ENCODE results near the gene PVR. TPM values are rescaled to one million over a fixed set of nuclear protein-coding genes. Genes with fewer than 3 reads are reported as not detected.

PVR gene
- total RNA-seq, 1 experiment from 2014 or later: 52.1 TPM

DNA sequence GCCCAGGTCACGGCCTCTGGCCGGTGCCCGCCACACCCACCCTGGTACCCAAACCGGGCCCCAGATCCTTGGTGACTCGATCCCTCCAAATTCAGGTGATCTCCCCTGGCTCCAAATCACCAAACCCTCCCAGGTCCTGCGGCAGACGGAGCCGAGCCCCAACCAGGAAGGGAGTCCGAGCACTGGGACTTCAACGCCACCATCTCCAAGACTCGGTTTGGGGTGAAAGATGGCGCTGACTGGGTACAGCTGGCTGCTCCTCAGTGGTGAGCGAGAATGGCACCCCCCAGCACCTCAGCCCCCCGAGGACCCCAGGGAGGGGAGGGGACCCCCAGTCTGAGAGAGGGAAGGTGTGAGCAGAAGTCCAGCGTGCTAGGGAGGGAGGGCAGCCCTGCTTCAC, 57.5 kb downstream of the PVR start:
- BruUV-seq (replicated peaks): no TSS peak
- H2AFZ ChIP-seq: no peak overlapping the region
- no peak for DNase-seq
- H3K27me3 ChIP-seq (ENCODE audit: insufficient read depth, low read depth): no peaks in the 10 kb centered on the region
- no peaks in the 10 kb centered on the region for H3K4me1 ChIP-seq (replicated peaks; ENCODE audit: insufficient read depth)
- H4K20me1 ChIP-seq (ENCODE audit: insufficient read depth): no peaks in the 10 kb centered on the region
- H3K36me3 ChIP-seq (ENCODE audit: low read depth): no peaks in the 10 kb centered on the region
- TF ChIP-seq EZH2 (IDR thresholded peaks at IDR 0.05; ENCODE audit: low read depth): no peak
- TF ChIP-seq, protein P1, sequence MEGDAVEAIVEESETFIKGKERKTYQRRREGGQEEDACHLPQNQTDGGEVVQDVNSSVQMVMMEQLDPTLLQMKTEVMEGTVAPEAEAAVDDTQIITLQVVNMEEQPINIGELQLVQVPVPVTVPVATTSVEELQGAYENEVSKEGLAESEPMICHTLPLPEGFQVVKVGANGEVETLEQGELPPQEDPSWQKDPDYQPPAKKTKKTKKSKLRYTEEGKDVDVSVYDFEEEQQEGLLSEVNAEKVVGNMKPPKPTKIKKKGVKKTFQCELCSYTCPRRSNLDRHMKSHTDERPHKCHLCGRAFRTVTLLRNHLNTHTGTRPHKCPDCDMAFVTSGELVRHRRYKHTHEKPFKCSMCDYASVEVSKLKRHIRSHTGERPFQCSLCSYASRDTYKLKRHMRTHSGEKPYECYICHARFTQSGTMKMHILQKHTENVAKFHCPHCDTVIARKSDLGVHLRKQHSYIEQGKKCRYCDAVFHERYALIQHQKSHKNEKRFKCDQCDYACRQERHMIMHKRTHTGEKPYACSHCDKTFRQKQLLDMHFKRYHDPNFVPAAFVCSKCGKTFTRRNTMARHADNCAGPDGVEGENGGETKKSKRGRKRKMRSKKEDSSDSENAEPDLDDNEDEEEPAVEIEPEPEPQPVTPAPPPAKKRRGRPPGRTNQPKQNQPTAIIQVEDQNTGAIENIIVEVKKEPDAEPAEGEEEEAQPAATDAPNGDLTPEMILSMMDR (conservative IDR thresholded peaks at IDR 0.05): no peak
- intact Hi-C loops (cut with micrococcal nuclease; ENCODE audit: unreplicated experiment): no loop called here
- no peak overlapping the region for H3K27ac ChIP-seq
- H3K79me2 ChIP-seq (ENCODE audit: low read depth): no peaks in the 10 kb centered on the region
- peaks cover 11% of the 10 kb centered on the region; the same call in 1 of the 2 replicates for H3F3A ChIP-seq (ENCODE audit: insufficient read depth, low read depth)
- H3K4me3 ChIP-seq: no peak overlapping the region
- ChIA-PET POLR2A (ENCODE audit: unreplicated experiment) (no interaction called here), CTCF (no interaction called here)
- H3K9me3 ChIP-seq (ENCODE audit: insufficient read depth, low read depth): no peaks in the 10 kb centered on the region
- H3K4me2 ChIP-seq: no peak overlapping the region
- no peaks in the 10 kb centered on the region for H3K9me2 ChIP-seq (ENCODE audit: insufficient read depth)

DNA sequence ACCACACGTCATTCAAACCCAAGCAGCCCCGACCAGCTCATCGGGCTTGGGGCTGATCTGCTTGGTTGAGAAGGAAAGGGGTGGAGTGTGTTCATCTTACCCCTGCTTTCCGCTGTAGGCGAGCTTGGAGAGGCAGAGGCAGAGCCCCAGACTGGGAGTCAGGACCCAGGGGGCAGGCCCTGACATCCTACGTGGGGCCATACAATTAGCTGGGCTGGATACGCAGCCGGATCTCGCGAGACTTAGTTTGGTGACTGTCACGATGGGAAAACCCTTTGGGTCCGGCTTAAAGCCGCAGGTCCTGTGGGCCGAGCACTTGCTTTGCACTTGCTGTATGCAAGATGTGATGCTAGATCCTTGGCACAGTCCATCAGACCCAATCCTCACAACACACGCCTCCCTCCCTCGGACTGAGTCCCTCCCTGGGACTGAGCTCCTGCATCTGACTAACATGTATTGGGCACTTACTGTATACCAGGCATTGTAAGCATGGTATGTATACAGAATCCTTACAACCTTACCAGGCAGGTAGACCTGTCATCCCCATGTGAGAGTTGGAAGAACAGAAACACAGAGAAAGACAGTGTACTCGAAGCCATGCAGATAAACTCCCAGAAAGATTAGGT, 59.0 kb downstream of the PVR start:
- Histone ChIP-seq H3K79me2 (ENCODE audit: low read depth) (no peaks in the 10 kb centered on the region), H3K4me2 (no peak overlapping the region), H3K4me3 (no peak overlapping the region), H2AFZ (no peak overlapping the region), H3K27me3 (ENCODE audit: insufficient read depth, low read depth) (no peaks in the 10 kb centered on the region), H3K9me3 (ENCODE audit: insufficient read depth, low read depth) (no peaks in the 10 kb centered on the region), H3K4me1 (replicated peaks; ENCODE audit: insufficient read depth) (no peaks in the 10 kb centered on the region), H3F3A (ENCODE audit: insufficient read depth, low read depth) (peaks cover 6% of the 10 kb centered on the region; the same call in 1 of the 2 replicates), H3K27ac (no peak overlapping the region), H3K9me2 (ENCODE audit: insufficient read depth) (no peaks in the 10 kb centered on the region), H3K36me3 (ENCODE audit: low read depth) (no peaks in the 10 kb centered on the region), H4K20me1 (ENCODE audit: insufficient read depth) (no peaks in the 10 kb centered on the region)
- DNase-seq: no peak
- BruUV-seq (replicated peaks): no TSS peak
- ChIA-PET CTCF (no interaction called here), POLR2A (ENCODE audit: unreplicated experiment) (no interaction called here)
- TF ChIP-seq, protein P1 (conservative IDR thresholded peaks at IDR 0.05): no peak
- no peak for TF ChIP-seq EZH2 (IDR thresholded peaks at IDR 0.05; ENCODE audit: low read depth)
- intact Hi-C loops (cut with micrococcal nuclease; ENCODE audit: unreplicated experiment): no loop called here

DNA sequence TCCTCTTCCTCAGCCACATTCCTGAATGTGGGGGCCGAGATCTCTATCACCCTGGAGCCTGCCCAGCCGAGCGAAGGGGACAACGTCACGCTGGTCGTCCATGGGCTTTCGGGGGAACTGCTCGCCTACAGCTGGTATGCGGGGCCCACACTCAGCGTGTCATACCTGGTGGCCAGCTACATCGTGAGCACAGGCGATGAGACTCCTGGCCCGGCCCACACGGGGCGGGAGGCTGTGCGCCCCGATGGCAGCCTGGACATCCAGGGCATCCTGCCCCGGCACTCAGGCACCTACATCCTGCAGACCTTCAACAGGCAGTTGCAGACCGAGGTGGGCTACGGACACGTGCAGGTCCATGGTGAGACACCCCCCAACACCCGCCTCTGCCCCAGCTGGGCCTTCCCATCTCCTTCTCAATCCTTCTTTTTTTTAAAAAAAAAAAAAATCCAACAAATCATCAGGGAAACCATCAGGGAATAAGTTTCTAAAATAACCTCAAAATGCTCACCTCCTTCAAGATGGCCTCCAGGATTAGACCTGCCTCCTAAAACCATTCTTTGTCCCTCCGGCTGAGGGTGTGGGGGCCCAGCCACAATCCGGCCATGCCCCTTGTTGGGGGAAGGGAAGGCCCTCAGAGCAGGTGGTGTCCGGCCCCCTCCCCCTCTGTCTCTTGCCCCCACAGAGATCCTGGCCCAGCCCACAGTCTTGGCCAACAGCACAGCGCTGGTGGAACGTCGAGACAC, 59.8 kb downstream of the PVR start:
- DNase-seq: no peak
- H3K27ac ChIP-seq: no peak overlapping the region
- no peak for TF ChIP-seq EZH2 (IDR thresholded peaks at IDR 0.05; ENCODE audit: low read depth)
- TF ChIP-seq, protein P1 (conservative IDR thresholded peaks at IDR 0.05): no peak

More for the DNA sequence above, 59.8 kb downstream of the PVR start:
- Histone ChIP-seq H3F3A (ENCODE audit: insufficient read depth, low read depth) (peaks cover 6% of the 10 kb centered on the region; the same call in 1 of the 2 replicates), H3K36me3 (ENCODE audit: low read depth) (no peaks in the 10 kb centered on the region), H3K9me3 (ENCODE audit: insufficient read depth, low read depth) (no peaks in the 10 kb centered on the region), H3K4me2 (no peak overlapping the region), H3K27me3 (ENCODE audit: insufficient read depth, low read depth) (no peaks in the 10 kb centered on the region), H2AFZ (no peak overlapping the region), H3K4me3 (no peak overlapping the region), H3K9me2 (ENCODE audit: insufficient read depth) (no peaks in the 10 kb centered on the region), H4K20me1 (ENCODE audit: insufficient read depth) (no peaks in the 10 kb centered on the region), H3K79me2 (ENCODE audit: low read depth) (no peaks in the 10 kb centered on the region), H3K4me1 (replicated peaks; ENCODE audit: insufficient read depth) (no peaks in the 10 kb centered on the region)
- CTCF ChIA-PET: no interaction called here
- POLR2A ChIA-PET (ENCODE audit: unreplicated experiment): no interaction called here
- intact Hi-C loops (cut with micrococcal nuclease; ENCODE audit: unreplicated experiment): no loop called here
- no TSS peak for BruUV-seq (replicated peaks)
